Measurements from ENCODE around the gene INPP5A. TPM values are rescaled to one million over a fixed set of nuclear protein-coding genes. Genes with fewer than 3 reads are reported as not detected.
"Not testable (repeated sequence)": the region's sequence is repeated elsewhere in the genome, so short reads cannot be mapped to it uniquely, and the experiment has no call there.

Gene INPP5A
- total and polyA plus RNA-seq, 4 donors, result 34.7 to 43.5 (median 41.2) TPM

- peaks cover 28% of the 10 kb centered on the region for H3K4me1 ChIP-seq (ENCODE audit: control insufficient read depth, insufficient read depth, low read length)
- no peak for DNase-seq (ENCODE audit: low read depth in 4 of 6, low spot score in 6 of 6)
- no peaks in the 10 kb centered on the region for H3K27me3 ChIP-seq (ENCODE audit: control insufficient read depth, insufficient read depth, low read length)
- no peak overlapping the region for H3K27ac ChIP-seq (ENCODE audit: low read depth, low read length)
- no CpG with 5 or more reads among the region's 3 CpGs for WGBS (ENCODE audit: insufficient coverage)
- H3K9me3 ChIP-seq (ENCODE audit: control insufficient read depth, insufficient read depth, low read length), result no peaks in the 10 kb centered on the region
- H3K4me3 ChIP-seq (ENCODE audit: low read depth, low read length), result no peak overlapping the region
- H3K36me3 ChIP-seq (ENCODE audit: control insufficient read depth, insufficient read depth, low read length), result peaks cover 9% of the 10 kb centered on the region
These were observed 55.8 kb downstream of the INPP5A start for GRCh38 chr10:132593389-132593788.

- Histone ChIP-seq H3K27me3 (ENCODE audit: control insufficient read depth, insufficient read depth, low read length) (no peaks in the 10 kb centered on the region), H3K9me3 (ENCODE audit: control insufficient read depth, insufficient read depth, low read length) (no peaks in the 10 kb centered on the region), H3K27ac (ENCODE audit: low read depth, low read length) (no peak overlapping the region), H3K4me3 (ENCODE audit: low read depth, low read length) (no peak overlapping the region), H3K36me3 (ENCODE audit: control insufficient read depth, insufficient read depth, low read length) (peaks cover 8% of the 10 kb centered on the region), H3K4me1 (ENCODE audit: control insufficient read depth, insufficient read depth, low read length) (peaks cover 24% of the 10 kb centered on the region)
- no peak for DNase-seq (ENCODE audit: low read depth in 4 of 6, low spot score in 6 of 6)
- 81% methylated on average over 18 of the region's 25 CpGs for WGBS (ENCODE audit: insufficient coverage)
These were observed 56.6 kb downstream of the INPP5A start for GRCh38 chr10:132593900-132594876.

GRCh38 chr10:132595021-132595420 is 57.4 kb downstream of the INPP5A start:
- WGBS (ENCODE audit: insufficient coverage), result 67% methylated on average over 5 of the region's 11 CpGs
- H3K27ac ChIP-seq (ENCODE audit: low read depth, low read length), result no peak overlapping the region
- H3K36me3 ChIP-seq (ENCODE audit: control insufficient read depth, insufficient read depth, low read length), result peaks cover 2% of the 10 kb centered on the region
- peaks cover 3% of the 10 kb centered on the region for H3K9me3 ChIP-seq (ENCODE audit: control insufficient read depth, insufficient read depth, low read length)
- no peaks in the 10 kb centered on the region for H3K27me3 ChIP-seq (ENCODE audit: control insufficient read depth, insufficient read depth, low read length)
- no peak overlapping the region for H3K4me3 ChIP-seq (ENCODE audit: low read depth, low read length)
- no peak for DNase-seq (ENCODE audit: low read depth in 4 of 6, low spot score in 6 of 6)
- H3K4me1 ChIP-seq (ENCODE audit: control insufficient read depth, insufficient read depth, low read length), result peaks cover 18% of the 10 kb centered on the region

- Histone ChIP-seq H3K27ac (ENCODE audit: low read depth, low read length) (no peak overlapping the region), H3K36me3 (ENCODE audit: control insufficient read depth, insufficient read depth, low read length) (no peaks in the 10 kb centered on the region), H3K27me3 (ENCODE audit: control insufficient read depth, insufficient read depth, low read length) (no peaks in the 10 kb centered on the region), H3K4me1 (ENCODE audit: control insufficient read depth, insufficient read depth, low read length) (peaks cover 18% of the 10 kb centered on the region), H3K4me3 (ENCODE audit: low read depth, low read length) (no peak overlapping the region), H3K9me3 (ENCODE audit: control insufficient read depth, insufficient read depth, low read length) (peaks cover 3% of the 10 kb centered on the region)
- 78% methylated on average over 6 of the region's 7 CpGs for WGBS (ENCODE audit: insufficient coverage)
- DNase-seq (ENCODE audit: low read depth in 4 of 6, low spot score in 6 of 6), result no peak
These were observed 58.3 kb downstream of the INPP5A start for GRCh38 chr10:132595854-132596253.

- Histone ChIP-seq H3K27me3 (ENCODE audit: control insufficient read depth, insufficient read depth, low read length) (no peaks in the 10 kb centered on the region), H3K36me3 (ENCODE audit: control insufficient read depth, insufficient read depth, low read length) (no peaks in the 10 kb centered on the region), H3K4me1 (ENCODE audit: control insufficient read depth, insufficient read depth, low read length) (peaks cover 15% of the 10 kb centered on the region), H3K4me3 (ENCODE audit: low read depth, low read length) (no peak overlapping the region), H3K9me3 (ENCODE audit: control insufficient read depth, insufficient read depth, low read length) (peaks cover 3% of the 10 kb centered on the region), H3K27ac (ENCODE audit: low read depth, low read length) (no peak overlapping the region)
- WGBS (ENCODE audit: insufficient coverage), result 96% methylated on average over 21 of the region's 21 CpGs
- no peak for DNase-seq (ENCODE audit: low read depth in 4 of 6, low spot score in 6 of 6)
These were observed 59.2 kb downstream of the INPP5A start for GRCh38 chr10:132596742-132597279.

- peaks cover 3% of the 10 kb centered on the region for H3K9me3 ChIP-seq (ENCODE audit: control insufficient read depth, insufficient read depth, low read length)
- H3K4me1 ChIP-seq (ENCODE audit: control insufficient read depth, insufficient read depth, low read length), result peaks cover 15% of the 10 kb centered on the region
- no peaks in the 10 kb centered on the region for H3K27me3 ChIP-seq (ENCODE audit: control insufficient read depth, insufficient read depth, low read length)
- no peaks in the 10 kb centered on the region for H3K36me3 ChIP-seq (ENCODE audit: control insufficient read depth, insufficient read depth, low read length)
- no peak for DNase-seq (ENCODE audit: low read depth in 4 of 6, low spot score in 6 of 6)
- H3K27ac ChIP-seq (ENCODE audit: low read depth, low read length), result no peak overlapping the region
- no peak overlapping the region for H3K4me3 ChIP-seq (ENCODE audit: low read depth, low read length)
- WGBS (ENCODE audit: insufficient coverage), result 88% methylated on average over 21 of the region's 21 CpGs
These were observed 60.1 kb downstream of the INPP5A start for GRCh38 chr10:132597654-132598053.

- H3K4me3 ChIP-seq (ENCODE audit: low read depth, low read length); H3K9me3 ChIP-seq (ENCODE audit: control insufficient read depth, insufficient read depth, low read length); DNase-seq (ENCODE audit: low read depth in 4 of 6, low spot score in 6 of 6); H3K27ac ChIP-seq (ENCODE audit: low read depth, low read length); H3K27me3 ChIP-seq (ENCODE audit: control insufficient read depth, insufficient read depth, low read length); H3K36me3 ChIP-seq (ENCODE audit: control insufficient read depth, insufficient read depth, low read length): not testable (repeated sequence)
- peaks cover 15% of the 10 kb centered on the region for H3K4me1 ChIP-seq (ENCODE audit: control insufficient read depth, insufficient read depth, low read length)
- 95% methylated on average over 9 of the region's 9 CpGs for WGBS (ENCODE audit: insufficient coverage)
These were observed 61.5 kb downstream of the INPP5A start for GRCh38 chr10:132599023-132599618.

- no peak overlapping the region for H3K27ac ChIP-seq (ENCODE audit: low read depth, low read length)
- peaks cover 3% of the 10 kb centered on the region for H3K36me3 ChIP-seq (ENCODE audit: control insufficient read depth, insufficient read depth, low read length)
- no peak overlapping the region for H3K4me3 ChIP-seq (ENCODE audit: low read depth, low read length)
- DNase-seq (ENCODE audit: low read depth in 4 of 6, low spot score in 6 of 6), result no peak
- H3K27me3 ChIP-seq (ENCODE audit: control insufficient read depth, insufficient read depth, low read length), result no peaks in the 10 kb centered on the region
- H3K9me3 ChIP-seq (ENCODE audit: control insufficient read depth, insufficient read depth, low read length), result peaks cover 3% of the 10 kb centered on the region
- 100% methylated on average over 3 of the region's 3 CpGs for WGBS (ENCODE audit: insufficient coverage)
- peaks cover 10% of the 10 kb centered on the region for H3K4me1 ChIP-seq (ENCODE audit: control insufficient read depth, insufficient read depth, low read length)
These were observed 62.1 kb downstream of the INPP5A start for GRCh38 chr10:132599732-132600131.

- peaks cover 3% of the 10 kb centered on the region for H3K9me3 ChIP-seq (ENCODE audit: control insufficient read depth, insufficient read depth, low read length)
- DNase-seq (ENCODE audit: low read depth in 4 of 6, low spot score in 6 of 6), result no peak
- no peak overlapping the region for H3K27ac ChIP-seq (ENCODE audit: low read depth, low read length)
- H3K4me1 ChIP-seq (ENCODE audit: control insufficient read depth, insufficient read depth, low read length), result peaks cover 8% of the 10 kb centered on the region
- WGBS (ENCODE audit: insufficient coverage), result 86% methylated on average over 1 of the region's 3 CpGs
- peaks cover 3% of the 10 kb centered on the region for H3K36me3 ChIP-seq (ENCODE audit: control insufficient read depth, insufficient read depth, low read length)
- H3K27me3 ChIP-seq (ENCODE audit: control insufficient read depth, insufficient read depth, low read length), result no peaks in the 10 kb centered on the region
- no peak overlapping the region for H3K4me3 ChIP-seq (ENCODE audit: low read depth, low read length)
These were observed 62.8 kb downstream of the INPP5A start for GRCh38 chr10:132600416-132600815.
